ENCODE measurements around the gene OSBP2. TPM values are rescaled to one million over a fixed set of nuclear protein-coding genes. Genes with fewer than 3 reads are reported as not detected.

The OSBP2 gene
- total RNA-seq, 2 donors from 2014 or later = 6.8 to 11.1 TPM

GRCh38 chr22:30858976-30859713 lies 164.5 kb downstream of the OSBP2 start:
- no peaks in the 10 kb centered on the region for H3K27me3 Mint-ChIP-seq (ENCODE audit: insufficient read depth)
- H3K27ac Mint-ChIP-seq = no peak overlapping the region
- H3K4me3 Mint-ChIP-seq = no peak overlapping the region
- no peaks in the 10 kb centered on the region for H3K9me3 Mint-ChIP-seq
- WGBS, 2 experiments (ENCODE audit: insufficient coverage in 1 of 2, insufficient read length in 1 of 2) = 94 to 96% methylated on average over 14 to 18 of the region's 18 CpGs
- Histone ChIP-seq H3K9ac (ENCODE audit: extremely low read depth, low read length, poor library complexity, severe bottlenecking) (no peak overlapping the region), H3K27me3 (ENCODE audit: control insufficient read depth, insufficient read depth, low read length, poor library complexity, severe bottlenecking) (no peaks in the 10 kb centered on the region), H3K36me3 (ENCODE audit: control insufficient read depth, insufficient read depth, low read length) (no peaks in the 10 kb centered on the region), H3K4me1 (ENCODE audit: control insufficient read depth, insufficient read depth, low read length) (peaks cover 6% of the 10 kb centered on the region), H3K9me3 (ENCODE audit: control insufficient read depth, low read length) (no peaks in the 10 kb centered on the region), H3K27ac (ENCODE audit: low read depth, low read length) (no peak overlapping the region), H3K4me3 (ENCODE audit: low read length) (no peak overlapping the region)
- no peak for DNase-seq
- H3K4me1 Mint-ChIP-seq = peaks cover 2% of the 10 kb centered on the region
- no peaks in the 10 kb centered on the region for H3K36me3 Mint-ChIP-seq (ENCODE audit: low read depth)
- no peak for TF ChIP-seq CTCF (conservative IDR thresholded peaks at IDR 0.05)

- TF ChIP-seq CTCF (conservative IDR thresholded peaks at IDR 0.05) = no peak
- WGBS, 2 experiments (ENCODE audit: insufficient coverage in 1 of 2, insufficient read length in 1 of 2) = 88 to 94% methylated on average over 1 to 7 of the region's 7 CpGs
Observed at GRCh38 chr22:30859714-30860095, 165.0 kb downstream of the OSBP2 start.

GRCh38 chr22:30860176-30861105 lies 165.8 kb downstream of the OSBP2 start:
- peak; percentile 47 for TF ChIP-seq CTCF (conservative IDR thresholded peaks at IDR 0.05)
- DNase-seq = peak; percentile 39
- H3K27ac Mint-ChIP-seq = no peak overlapping the region
- Histone ChIP-seq H3K27ac (ENCODE audit: low read depth, low read length) (no peak overlapping the region), H3K9me3 (ENCODE audit: control insufficient read depth, low read length) (no peaks in the 10 kb centered on the region), H3K36me3 (ENCODE audit: control insufficient read depth, insufficient read depth, low read length) (no peaks in the 10 kb centered on the region), H3K9ac (ENCODE audit: extremely low read depth, low read length, poor library complexity, severe bottlenecking) (no peak overlapping the region), H3K4me3 (ENCODE audit: low read length) (no peak overlapping the region), H3K4me1 (ENCODE audit: control insufficient read depth, insufficient read depth, low read length) (peaks cover 6% of the 10 kb centered on the region), H3K27me3 (ENCODE audit: control insufficient read depth, insufficient read depth, low read length, poor library complexity, severe bottlenecking) (no peaks in the 10 kb centered on the region)
- 85 to 87% methylated on average over 7 to 12 of the region's 12 CpGs for whole genome bisulfite sequencing, 2 experiments (ENCODE audit: insufficient coverage in 1 of 2, insufficient read length in 1 of 2)
- no peaks in the 10 kb centered on the region for H3K27me3 Mint-ChIP-seq (ENCODE audit: insufficient read depth)
- no peaks in the 10 kb centered on the region for H3K9me3 Mint-ChIP-seq
- H3K4me1 Mint-ChIP-seq = peaks cover 2% of the 10 kb centered on the region
- no peak overlapping the region for H3K4me3 Mint-ChIP-seq
- no peaks in the 10 kb centered on the region for H3K36me3 Mint-ChIP-seq (ENCODE audit: low read depth)

More at GRCh38 chr22:30859714-30860095, 165.0 kb downstream of the OSBP2 start:
- DNase-seq = no peak
- no peak overlapping the region for H3K27ac ChIP-seq (ENCODE audit: low read depth, low read length)
- Mint-ChIP-seq H3K27ac (no peak overlapping the region), H3K9me3 (no peaks in the 10 kb centered on the region), H3K4me3 (no peak overlapping the region), H3K27me3 (ENCODE audit: insufficient read depth) (no peaks in the 10 kb centered on the region), H3K4me1 (peaks cover 2% of the 10 kb centered on the region), H3K36me3 (ENCODE audit: low read depth) (no peaks in the 10 kb centered on the region)
- no peaks in the 10 kb centered on the region for H3K36me3 ChIP-seq (ENCODE audit: control insufficient read depth, insufficient read depth, low read length)
- H3K9ac ChIP-seq (ENCODE audit: extremely low read depth, low read length, poor library complexity, severe bottlenecking) = no peak overlapping the region
- no peaks in the 10 kb centered on the region for H3K9me3 ChIP-seq (ENCODE audit: control insufficient read depth, low read length)
- H3K4me3 ChIP-seq (ENCODE audit: low read length) = no peak overlapping the region
- H3K27me3 ChIP-seq (ENCODE audit: control insufficient read depth, insufficient read depth, low read length, poor library complexity, severe bottlenecking) = no peaks in the 10 kb centered on the region
- peaks cover 6% of the 10 kb centered on the region for H3K4me1 ChIP-seq (ENCODE audit: control insufficient read depth, insufficient read depth, low read length)
